Body of pancreas (tissue), 4 donors: ENCODE data around the gene NPW. TPM values are rescaled to one million over a fixed set of nuclear protein-coding genes. Genes with fewer than 3 reads are reported as not detected.

ENCODE experiments used
- ATAC-seq: fragments of 150-250 bp; one replicate; pipeline ENCODE4 v1.9.1; 2016
- DNase-seq, 4 donors: peaks; one replicate each; pipeline ENCODE4 v3.0.0-alpha.2; 2019
- H3K27ac ChIP-seq, 4 donors: fragments of 200-600 bp; sonication (generic); 1 replicate in 3 of 4; 2 replicates in 1 of 4; pipeline versions ENCODE4 v1.5.1 to v1.6.1; 2016 to 2019; ENCODE audit warnings: mild to moderate bottlenecking in 1 of 4, mixed read lengths in 1 of 4, moderate library complexity in 1 of 4
- H3K27me3 ChIP-seq, 2 donors: fragments of 200-600 bp; sonication (generic); one replicate each; pipeline ENCODE4 v1.6.0; 2016; ENCODE audit warnings: mild to moderate bottlenecking in 1 of 2
- H3K36me3 ChIP-seq, 2 donors: fragments of 200-600 bp; sonication (generic); replicated peaks in 1 of 2; 2 replicates each; pipeline ENCODE4 v1.5.1; 2016; ENCODE audit warnings: low read depth in 2 of 2; ENCODE audit not compliant: insufficient read depth in 1 of 2
- H3K4me1 ChIP-seq: fragments of 200-600 bp; sonication (generic); one replicate; pipeline ENCODE4 v1.6.0; 2016
- H3K4me3 ChIP-seq, 2 donors: fragments of 200-600 bp; sonication (generic); 1 replicate in 1 of 2; 2 replicates in 1 of 2; pipeline ENCODE4 v1.5.1; 2016 to 2019
- H3K9me3 ChIP-seq, 3 donors: fragments of 200-600 bp; sonication (generic); 1 replicate in 2 of 3; 2 replicates in 1 of 3; pipeline ENCODE4 v1.5.1; 2016
- CTCF ChIP-seq, 7 experiments: fragments of 450-650 bp in 4 of 7; fragments of 200-600 bp in 3 of 7; sonication (generic) in 3 of 7; IDR thresholded peaks; one replicate each; pipeline ENCODE4 v1.5.1; 2016 to 2019; ENCODE audit warnings: antibody characterized with exemption in 7 of 7
- POLR2A ChIP-seq, 3 donors: fragments of 450-650 bp; IDR thresholded peaks; one replicate each; pipeline ENCODE4 v1.6.1; 2016; ENCODE audit warnings: antibody characterized with exemption in 3 of 3, mild to moderate bottlenecking in 2 of 3
- WGBS, 2 donors: methylation state at CpG; one replicate each; pipeline ENCODE4 v1.1.5; 2017; 5-methylcytosine and 5-hydroxymethylcytosine counted together
- intact Hi-C: fragments of 100-400 bp; cut with DNase I; formaldehyde crosslinking; loops from one replicate; pipeline ENCODE4 v1.15.1; 2023
- total RNA-seq, 2 donors: library from RNA; depleted of rRNA; stranded (reverse); fragments of >200 nt; gene quantifications; one replicate each; pipeline ENCODE4 v1.1.0, GENCODE V29; 2016

Gene NPW
- total RNA-seq, 2 donors from 2014 or later = not detected

GRCh38 chr16:1980770-1981087 lies 38.9 kb upstream of the NPW start:
- Histone ChIP-seq H3K27ac (peak overlapping the region in 1 of 4 donors; percentile 0), H3K4me1 (peaks cover 63% of the 10 kb centered on the region), H3K4me3 (no peak overlapping the region), H3K9me3 (no peaks in the 10 kb centered on the region), H3K36me3 (peaks cover 0 to 11% of the 10 kb centered on the region in 2 donors), H3K27me3 (no peaks in the 10 kb centered on the region)
- no peak for TF ChIP-seq CTCF (IDR thresholded peaks at IDR 0.05)
- TF ChIP-seq POLR2A (IDR thresholded peaks at IDR 0.05) = no peak
- 23 to 55% methylated on average over 9 to 10 of the region's 16 CpGs for WGBS, 2 donors
- DNase-seq (no peak), ATAC-seq (no peak)
- intact Hi-C loops = no loop called here

GRCh38 chr16:1981398-1981836 lies 38.2 kb upstream of the NPW start, which contains the start of gene NOXO1:
Gene NOXO1 (minus strand): TSS chr16:1981469. CDS start chr16:1981179, 290 bp downstream.
- intact Hi-C loops = no loop called here
- Histone ChIP-seq H3K27ac (peak within 1 kb of the TSS in 3 of 4 donors; percentile 43 to 59 (median 55)), H3K9me3 (no peaks in the 10 kb centered on the region), H3K4me3 (no peak within 1 kb of the TSS), H3K27me3 (no peaks in the 10 kb centered on the region), H3K36me3 (peaks cover 0 to 9% of the 10 kb centered on the region in 2 donors), H3K4me1 (peaks cover 63% of the 10 kb centered on the region)
- DNase-seq (no peak), ATAC-seq (no peak)
- TF ChIP-seq POLR2A (IDR thresholded peaks at IDR 0.05) (no peak), CTCF (IDR thresholded peaks at IDR 0.05) (no peak)
- 65 to 70% methylated on average over 6 of the region's 6 CpGs for WGBS, 2 donors

- DNase-seq = peak in 3 of 4 donors; percentile 49 to 50 (median 49)
- H3K4me3 ChIP-seq = no peak overlapping the region
Observed at GRCh38 chr16:1982013-1982433, 37.6 kb upstream of the NPW start.

GRCh38 chr16:1982991-1983543 lies 36.5 kb upstream of the NPW start:
- TF ChIP-seq POLR2A (IDR thresholded peaks at IDR 0.05) (no peak), CTCF (IDR thresholded peaks at IDR 0.05) (peak in 1 of 7 experiments; percentile 5)
- intact Hi-C loops = no loop called here
- WGBS, 2 donors = 29 to 38% methylated on average over 16 to 19 of the region's 19 CpGs
- Histone ChIP-seq H3K36me3 (peaks cover 0 to 2% of the 10 kb centered on the region in 2 donors), H3K4me3 (peak overlapping the region in 1 of 2 donors; percentile 11), H3K27ac (peak overlapping the region in 3 of 4 donors; percentile 78 to 84 (median 80)), H3K9me3 (no peaks in the 10 kb centered on the region), H3K4me1 (peaks cover 62% of the 10 kb centered on the region), H3K27me3 (no peaks in the 10 kb centered on the region)
- ATAC-seq (no peak), DNase-seq (no peak)

More at GRCh38 chr16:1982013-1982433, 37.6 kb upstream of the NPW start:
- no peaks in the 10 kb centered on the region for H3K27me3 ChIP-seq
- 17 to 56% methylated on average over 5 of the region's 5 CpGs for WGBS, 2 donors
- peaks cover 63% of the 10 kb centered on the region for H3K4me1 ChIP-seq
- H3K36me3 ChIP-seq = peaks cover 0 to 5% of the 10 kb centered on the region in 2 donors
- H3K9me3 ChIP-seq = no peaks in the 10 kb centered on the region
- no peak for TF ChIP-seq CTCF (IDR thresholded peaks at IDR 0.05)
- TF ChIP-seq POLR2A (IDR thresholded peaks at IDR 0.05) = no peak
- peak overlapping the region in 3 of 4 donors; percentile 43 to 59 (median 55) for H3K27ac ChIP-seq
- intact Hi-C loops = no loop called here
- no peak for ATAC-seq
